Measurements from ENCODE around the gene TAF4. TPM values are rescaled to one million over a fixed set of nuclear protein-coding genes. Genes with fewer than 3 reads are reported as not detected.

The TAF4 gene
- total RNA-seq, 3 donors from 2014 or later = 11.1 to 13.0 (median 12.7) TPM

DNA sequence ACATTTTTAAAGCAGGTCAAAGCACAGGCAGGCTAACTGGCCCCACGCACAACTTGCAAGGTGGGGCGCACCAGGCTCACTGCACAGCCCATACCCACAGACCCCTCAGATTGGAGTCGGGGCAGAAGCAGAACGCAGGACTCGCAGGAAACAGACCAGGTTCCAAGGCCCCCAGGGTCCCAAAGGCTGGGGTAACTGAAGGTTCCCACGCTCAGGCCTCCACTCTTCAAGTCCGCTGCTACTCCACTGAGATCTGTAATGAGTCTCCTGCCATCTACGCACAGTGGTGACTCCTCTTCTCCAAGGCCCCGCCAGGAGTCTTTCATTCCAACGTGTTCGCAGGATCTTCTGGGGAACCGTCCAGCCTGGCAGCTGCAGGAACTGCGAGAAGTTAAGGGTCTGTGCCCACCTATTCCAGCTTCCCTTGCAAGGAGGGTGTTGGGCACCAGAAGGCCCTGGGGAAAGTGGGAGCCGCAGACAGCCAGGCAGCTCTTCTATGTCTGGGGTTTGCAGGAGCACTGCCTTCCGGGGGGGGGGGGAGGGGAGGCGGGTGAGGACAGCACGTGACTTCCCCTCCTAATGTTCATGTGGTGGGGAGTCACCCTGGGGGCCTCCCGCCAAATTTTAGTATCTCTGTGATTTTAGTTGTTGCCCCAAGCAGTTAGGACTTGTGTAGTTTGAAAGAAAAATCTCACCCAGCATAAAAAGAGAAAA lies 2.0 kb upstream of the TAF4 start:
- no peaks in the 10 kb centered on the region for H3K27me3 ChIP-seq
- peaks cover 0 to 17% of the 10 kb centered on the region in 2 donors for H3K4me1 ChIP-seq
- H3K4me3 ChIP-seq = no peak overlapping the region
- H3K27ac ChIP-seq = no peak overlapping the region
- TF ChIP-seq POLR2AphosphoS5 (IDR thresholded peaks at IDR 0.05) = no peak
- TF ChIP-seq POLR2A (IDR thresholded peaks at IDR 0.05) = no peak
- TF ChIP-seq, protein P1, sequence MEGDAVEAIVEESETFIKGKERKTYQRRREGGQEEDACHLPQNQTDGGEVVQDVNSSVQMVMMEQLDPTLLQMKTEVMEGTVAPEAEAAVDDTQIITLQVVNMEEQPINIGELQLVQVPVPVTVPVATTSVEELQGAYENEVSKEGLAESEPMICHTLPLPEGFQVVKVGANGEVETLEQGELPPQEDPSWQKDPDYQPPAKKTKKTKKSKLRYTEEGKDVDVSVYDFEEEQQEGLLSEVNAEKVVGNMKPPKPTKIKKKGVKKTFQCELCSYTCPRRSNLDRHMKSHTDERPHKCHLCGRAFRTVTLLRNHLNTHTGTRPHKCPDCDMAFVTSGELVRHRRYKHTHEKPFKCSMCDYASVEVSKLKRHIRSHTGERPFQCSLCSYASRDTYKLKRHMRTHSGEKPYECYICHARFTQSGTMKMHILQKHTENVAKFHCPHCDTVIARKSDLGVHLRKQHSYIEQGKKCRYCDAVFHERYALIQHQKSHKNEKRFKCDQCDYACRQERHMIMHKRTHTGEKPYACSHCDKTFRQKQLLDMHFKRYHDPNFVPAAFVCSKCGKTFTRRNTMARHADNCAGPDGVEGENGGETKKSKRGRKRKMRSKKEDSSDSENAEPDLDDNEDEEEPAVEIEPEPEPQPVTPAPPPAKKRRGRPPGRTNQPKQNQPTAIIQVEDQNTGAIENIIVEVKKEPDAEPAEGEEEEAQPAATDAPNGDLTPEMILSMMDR (IDR thresholded peaks at IDR 0.05) = no peak
- intact Hi-C loops (cut with DNase I; ENCODE audit: low total_unique reads) = no loop called here
- DNase-seq (ENCODE audit: low spot score in 2 of 2) = peak in 1 of 2 donors; percentile 33
- H3K9me3 ChIP-seq = no peaks in the 10 kb centered on the region
- H3K36me3 ChIP-seq = no peaks in the 10 kb centered on the region

DNA sequence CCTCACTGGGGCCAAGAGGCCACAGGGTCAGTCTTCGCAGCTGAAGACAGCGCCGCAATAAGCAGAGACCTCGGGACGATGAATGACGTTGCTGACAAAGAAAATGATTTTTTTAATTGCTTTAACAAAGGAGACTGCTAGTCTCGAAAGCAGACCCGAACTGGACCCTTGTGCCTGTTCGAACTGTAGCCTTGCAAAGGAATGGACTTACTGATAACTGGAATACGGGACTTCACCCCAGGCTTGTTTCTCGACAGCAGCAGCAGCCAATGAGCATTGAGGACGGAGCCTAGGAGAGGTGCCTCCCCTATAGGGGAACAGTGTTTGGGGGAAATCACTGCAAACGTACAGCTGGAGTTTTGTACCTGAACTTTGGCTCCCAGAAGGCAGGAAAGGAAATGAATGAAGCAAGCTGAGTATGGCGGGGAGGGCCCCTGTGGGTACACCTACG lies 1.3 kb upstream of the TAF4 start:
- Histone ChIP-seq H3K9me3 (no peaks in the 10 kb centered on the region), H3K4me1 (peaks cover 0 to 17% of the 10 kb centered on the region in 2 donors), H3K27me3 (no peaks in the 10 kb centered on the region), H3K4me3 (peak overlapping the region; percentile 63 to 79 (median 72)), H3K36me3 (no peaks in the 10 kb centered on the region), H3K27ac (peak overlapping the region; percentile 91 to 99)
- intact Hi-C loops (cut with DNase I; ENCODE audit: low total_unique reads) = no loop called here
- TF ChIP-seq POLR2A (IDR thresholded peaks at IDR 0.05) = no peak
- TF ChIP-seq POLR2AphosphoS5 (IDR thresholded peaks at IDR 0.05) = no peak
- TF ChIP-seq, protein P1 (IDR thresholded peaks at IDR 0.05) = no peak
- DNase-seq (ENCODE audit: low spot score in 2 of 2) = peak in 1 of 2 donors; percentile 40

DNA sequence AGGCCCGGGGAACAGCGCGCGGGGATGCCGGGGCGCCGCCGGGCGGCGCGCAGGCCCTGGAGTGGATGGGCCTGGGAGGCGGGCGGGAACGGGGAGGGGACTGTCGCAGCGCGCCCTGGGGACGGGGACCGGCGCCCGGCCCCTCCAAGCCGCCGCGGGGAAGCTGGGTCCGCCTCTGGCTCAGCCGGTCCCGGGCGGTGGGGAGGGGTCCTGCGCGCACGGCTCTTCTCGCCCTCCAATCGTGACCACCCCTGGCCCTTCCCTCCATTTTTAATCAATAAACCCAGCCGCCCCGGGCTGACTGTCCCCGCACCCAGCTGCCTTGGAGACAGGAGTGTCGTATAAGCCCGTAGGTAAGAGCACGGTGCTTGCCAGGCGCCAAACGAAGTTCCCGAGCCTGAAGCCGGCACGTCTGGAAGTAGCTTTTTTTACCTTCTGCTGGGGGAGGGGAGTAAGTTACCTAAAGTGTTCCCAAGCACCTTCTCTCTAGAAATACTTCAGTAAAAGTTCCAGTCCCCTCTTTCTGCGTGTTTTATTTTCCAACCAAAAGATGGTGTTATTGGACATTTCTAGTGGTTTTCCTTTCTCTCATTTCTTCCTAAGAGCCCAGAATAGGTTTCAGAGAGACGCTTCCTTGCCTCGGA lies 780 bp upstream of the TAF4 start:
- DNase-seq (ENCODE audit: low spot score in 2 of 2) = peak; percentile 23 to 62
- Histone ChIP-seq H3K27ac (peak overlapping the region; percentile 91 to 99), H3K9me3 (no peaks in the 10 kb centered on the region), H3K27me3 (no peaks in the 10 kb centered on the region), H3K36me3 (no peaks in the 10 kb centered on the region), H3K4me1 (peaks cover 0 to 17% of the 10 kb centered on the region in 2 donors), H3K4me3 (peak overlapping the region; percentile 63 to 79 (median 72))
- TF ChIP-seq POLR2A (IDR thresholded peaks at IDR 0.05) = no peak
- TF ChIP-seq, protein P1 (IDR thresholded peaks at IDR 0.05) = no peak
- TF ChIP-seq POLR2AphosphoS5 (IDR thresholded peaks at IDR 0.05) = no peak
- intact Hi-C loops (cut with DNase I; ENCODE audit: low total_unique reads) = no loop called here

DNA sequence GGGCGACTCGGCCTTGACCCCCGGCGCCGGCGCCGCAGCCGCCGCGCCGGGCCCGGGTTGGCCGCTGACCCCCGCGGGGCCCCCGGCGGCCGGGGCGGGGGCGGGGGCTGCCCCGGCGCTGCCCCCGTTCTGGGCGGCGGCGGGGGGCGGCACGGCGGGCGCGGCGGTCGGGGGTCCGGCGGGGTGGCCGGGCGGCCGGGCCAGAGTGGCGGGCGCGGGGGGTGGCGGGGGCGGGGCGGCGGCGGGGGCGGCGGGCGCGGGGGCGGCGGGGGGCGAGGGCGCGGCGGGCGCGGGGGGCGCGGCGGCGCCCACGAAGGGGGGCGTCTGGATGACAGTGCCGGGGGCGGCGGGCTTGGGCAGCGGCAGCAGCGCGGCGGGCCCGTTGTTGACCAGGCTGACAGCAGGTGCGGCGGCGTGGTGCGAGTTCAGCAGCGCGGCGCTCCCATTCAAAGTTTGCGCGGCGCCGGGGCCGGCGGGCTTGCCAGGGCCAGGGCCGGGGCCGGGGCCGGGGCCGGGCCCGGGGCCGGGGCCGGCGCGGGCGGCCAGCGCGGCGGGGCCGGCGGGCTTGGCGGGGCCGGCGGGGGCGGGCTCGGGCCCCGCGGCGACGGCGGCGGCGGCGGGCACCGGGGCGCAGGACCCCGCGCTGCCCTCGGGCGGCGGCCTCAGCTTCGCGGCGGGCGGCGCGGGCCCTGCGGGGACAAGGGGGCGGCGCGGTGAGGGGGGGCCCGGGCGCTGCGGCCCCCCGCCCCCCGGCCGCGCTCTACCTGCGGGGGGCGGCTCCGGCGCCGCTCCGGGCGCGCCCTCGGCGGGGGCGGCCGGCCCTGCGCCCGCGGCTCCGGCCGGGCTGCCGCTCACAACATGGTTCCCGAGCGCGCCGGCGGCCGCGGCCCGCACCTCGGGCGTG lies 659 bp downstream of the TAF4 start:
- H3K36me3 ChIP-seq = no peaks in the 10 kb centered on the region
- peak in 1 of 2 donors; percentile 52 for DNase-seq (ENCODE audit: low spot score in 2 of 2)
- H3K4me3 ChIP-seq = peak overlapping the region; percentile 54 to 81 (median 72)
- no peaks in the 10 kb centered on the region for H3K9me3 ChIP-seq
- peaks cover 0 to 17% of the 10 kb centered on the region in 2 donors for H3K4me1 ChIP-seq
- H3K27ac ChIP-seq = peak overlapping the region in 1 of 2 donors; percentile 75
- no peaks in the 10 kb centered on the region for H3K27me3 ChIP-seq
- TF ChIP-seq POLR2AphosphoS5 (IDR thresholded peaks at IDR 0.05) = no peak
- no peak for TF ChIP-seq POLR2A (IDR thresholded peaks at IDR 0.05)
- TF ChIP-seq, protein P1 (IDR thresholded peaks at IDR 0.05) = no peak
- intact Hi-C loops (cut with DNase I; ENCODE audit: low total_unique reads) = no loop called here
